ENCODE measurements around the gene JAM2. TPM values are rescaled to one million over a fixed set of nuclear protein-coding genes. Genes with fewer than 3 reads are reported as not detected.

JAM2 gene
- total RNA-seq, 2 donors from 2014 or later = 12.3 to 15.6 TPM

DNA sequence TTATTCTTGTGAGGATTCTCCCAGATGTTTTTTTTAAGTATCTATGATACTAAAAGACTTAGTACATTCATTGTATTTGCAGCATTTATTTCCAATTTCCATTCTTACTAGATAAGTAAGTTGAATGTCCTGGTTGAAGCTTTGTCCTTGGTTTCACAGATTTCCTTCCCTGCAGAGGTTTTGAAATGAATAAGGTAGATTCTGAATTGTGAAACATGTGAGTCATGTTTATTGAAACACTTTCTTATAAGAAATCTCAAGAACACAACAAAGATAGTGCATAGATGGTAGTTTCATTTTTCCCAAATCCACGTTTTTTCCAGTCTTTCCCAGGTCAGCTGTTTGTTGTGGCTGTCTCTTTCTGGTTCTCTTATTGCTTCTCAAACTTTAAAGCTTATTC is 120.5 kb downstream of the JAM2 start:
- H3K27me3 ChIP-seq = no peaks in the 10 kb centered on the region
- no peak overlapping the region for H3K4me3 ChIP-seq
- peaks cover 58% of the 10 kb centered on the region for H3K36me3 ChIP-seq
- H3K9me3 ChIP-seq = no peaks in the 10 kb centered on the region
- DNase-seq (ENCODE audit: low spot score) = no peak
- peaks cover 0 to 3% of the 10 kb centered on the region in 2 donors for H3K4me1 ChIP-seq
- TF ChIP-seq, protein P1, sequence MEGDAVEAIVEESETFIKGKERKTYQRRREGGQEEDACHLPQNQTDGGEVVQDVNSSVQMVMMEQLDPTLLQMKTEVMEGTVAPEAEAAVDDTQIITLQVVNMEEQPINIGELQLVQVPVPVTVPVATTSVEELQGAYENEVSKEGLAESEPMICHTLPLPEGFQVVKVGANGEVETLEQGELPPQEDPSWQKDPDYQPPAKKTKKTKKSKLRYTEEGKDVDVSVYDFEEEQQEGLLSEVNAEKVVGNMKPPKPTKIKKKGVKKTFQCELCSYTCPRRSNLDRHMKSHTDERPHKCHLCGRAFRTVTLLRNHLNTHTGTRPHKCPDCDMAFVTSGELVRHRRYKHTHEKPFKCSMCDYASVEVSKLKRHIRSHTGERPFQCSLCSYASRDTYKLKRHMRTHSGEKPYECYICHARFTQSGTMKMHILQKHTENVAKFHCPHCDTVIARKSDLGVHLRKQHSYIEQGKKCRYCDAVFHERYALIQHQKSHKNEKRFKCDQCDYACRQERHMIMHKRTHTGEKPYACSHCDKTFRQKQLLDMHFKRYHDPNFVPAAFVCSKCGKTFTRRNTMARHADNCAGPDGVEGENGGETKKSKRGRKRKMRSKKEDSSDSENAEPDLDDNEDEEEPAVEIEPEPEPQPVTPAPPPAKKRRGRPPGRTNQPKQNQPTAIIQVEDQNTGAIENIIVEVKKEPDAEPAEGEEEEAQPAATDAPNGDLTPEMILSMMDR (IDR thresholded peaks at IDR 0.05) = no peak
- no peak overlapping the region for H3K27ac ChIP-seq

GRCh38 chr21:25760061-25760460 is 121.0 kb downstream of the JAM2 start:
- DNase-seq (ENCODE audit: low spot score) = no peak
- Histone ChIP-seq H3K36me3 (peaks cover 55% of the 10 kb centered on the region), H3K27ac (no peak overlapping the region), H3K4me1 (peaks cover 0 to 3% of the 10 kb centered on the region in 2 donors), H3K4me3 (no peak overlapping the region), H3K27me3 (no peaks in the 10 kb centered on the region), H3K9me3 (no peaks in the 10 kb centered on the region)
- TF ChIP-seq, protein P1 (IDR thresholded peaks at IDR 0.05) = no peak

GRCh38 chr21:25760677-25761076 is 121.6 kb downstream of the JAM2 start:
- TF ChIP-seq, protein P1 (IDR thresholded peaks at IDR 0.05) = no peak
- H3K27me3 ChIP-seq = no peaks in the 10 kb centered on the region
- H3K4me3 ChIP-seq = no peak overlapping the region
- H3K36me3 ChIP-seq = peaks cover 59% of the 10 kb centered on the region
- no peaks in the 10 kb centered on the region for H3K9me3 ChIP-seq
- no peak overlapping the region for H3K27ac ChIP-seq
- H3K4me1 ChIP-seq = peaks cover 0 to 3% of the 10 kb centered on the region in 2 donors
- no peak for DNase-seq (ENCODE audit: low spot score)

GRCh38 chr21:25764065-25764464 is 125.0 kb downstream of the JAM2 start:
- DNase-seq (ENCODE audit: low spot score) = no peak
- no peaks in the 10 kb centered on the region for H3K9me3 ChIP-seq
- TF ChIP-seq, protein P1 (IDR thresholded peaks at IDR 0.05) = no peak
- H3K4me1 ChIP-seq = no peaks in the 10 kb centered on the region
- H3K27ac ChIP-seq = no peak overlapping the region
- H3K27me3 ChIP-seq = no peaks in the 10 kb centered on the region
- H3K4me3 ChIP-seq = no peak overlapping the region
- peaks cover 58% of the 10 kb centered on the region for H3K36me3 ChIP-seq

Other genes starting within 250 kb of the JAM2 start
- gene MRPL39, start 31.8 kb upstream of the JAM2 start, total RNA-seq = 10 to 100 TPM; 25.9 to 35.7 TPM
- gene ATP5PF, start 95.6 kb downstream of the JAM2 start, total RNA-seq = 100 to 1,000 TPM; 323 to 740 TPM
- 10 to 100 TPM; 13.9 to 18.1 TPM for gene GABPA, start 95.7 kb downstream of the JAM2 start, total RNA-seq